DND-41 (cell line): ENCODE results near the gene MAP4K1.

Experiments used
- EZH2 ChIP-seq: IDR thresholded peaks from 3 replicates; pipeline ENCODE4 v1.6.1; 2012; ENCODE audit warnings: borderline replicate concordance, low read depth, mild to moderate bottlenecking, moderate library complexity, low read length, inconsistent platforms; ENCODE audit not compliant: severe bottlenecking
- TF ChIP-seq, protein P1 (sequence below): IDR thresholded peaks from 2 replicates; pipeline ENCODE4 v1.5.1; 2012; ENCODE audit warnings: borderline replicate concordance, low read length, moderate library complexity, mild to moderate bottlenecking; ENCODE audit not compliant: poor library complexity, severe bottlenecking; ENCODE audit errors: extremely low read depth

DNA sequence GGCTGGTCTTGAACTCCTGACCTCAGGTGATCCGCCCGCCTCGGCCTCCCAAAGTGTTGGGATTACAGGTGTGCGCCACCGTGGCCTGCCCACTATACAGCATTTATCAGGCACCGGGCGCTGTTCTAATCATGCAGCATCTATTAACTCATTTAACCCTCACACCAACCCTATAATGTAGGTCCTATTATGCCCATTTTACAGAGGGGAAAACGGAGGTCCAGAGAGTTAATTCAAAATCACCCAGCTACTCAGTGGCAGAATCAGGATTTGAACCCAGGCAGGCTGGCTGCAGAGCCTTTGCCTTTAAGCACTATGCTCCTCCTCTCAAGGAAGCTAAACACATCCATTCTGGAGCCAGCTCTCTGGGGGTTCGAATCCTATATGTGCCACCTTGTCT, 54.3 kb downstream of the MAP4K1 start:
- TF ChIP-seq, protein P1, sequence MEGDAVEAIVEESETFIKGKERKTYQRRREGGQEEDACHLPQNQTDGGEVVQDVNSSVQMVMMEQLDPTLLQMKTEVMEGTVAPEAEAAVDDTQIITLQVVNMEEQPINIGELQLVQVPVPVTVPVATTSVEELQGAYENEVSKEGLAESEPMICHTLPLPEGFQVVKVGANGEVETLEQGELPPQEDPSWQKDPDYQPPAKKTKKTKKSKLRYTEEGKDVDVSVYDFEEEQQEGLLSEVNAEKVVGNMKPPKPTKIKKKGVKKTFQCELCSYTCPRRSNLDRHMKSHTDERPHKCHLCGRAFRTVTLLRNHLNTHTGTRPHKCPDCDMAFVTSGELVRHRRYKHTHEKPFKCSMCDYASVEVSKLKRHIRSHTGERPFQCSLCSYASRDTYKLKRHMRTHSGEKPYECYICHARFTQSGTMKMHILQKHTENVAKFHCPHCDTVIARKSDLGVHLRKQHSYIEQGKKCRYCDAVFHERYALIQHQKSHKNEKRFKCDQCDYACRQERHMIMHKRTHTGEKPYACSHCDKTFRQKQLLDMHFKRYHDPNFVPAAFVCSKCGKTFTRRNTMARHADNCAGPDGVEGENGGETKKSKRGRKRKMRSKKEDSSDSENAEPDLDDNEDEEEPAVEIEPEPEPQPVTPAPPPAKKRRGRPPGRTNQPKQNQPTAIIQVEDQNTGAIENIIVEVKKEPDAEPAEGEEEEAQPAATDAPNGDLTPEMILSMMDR, result no peak
- TF ChIP-seq EZH2, result no peak
